ENCODE measurements around the gene ACO2.

GRCh38 chr22:41567512-41567768 is 98.5 kb downstream of the ACO2 start:
- TF ChIP-seq CTCF (IDR thresholded peaks at IDR 0.05) (no peak), POLR2A (IDR thresholded peaks at IDR 0.05) (no peak)
